Activated CD4-positive, alpha-beta T cell treated with anti-CD3 and anti-CD28 coated beads for 48 hours (primary cell): Measurements from ENCODE around the gene HOXB2.

Source experiments
- DNase-seq: peaks from one replicate; pipeline ENCODE4 v3.0.0-alpha.2; 2020

The HOXB2 gene

DNA sequence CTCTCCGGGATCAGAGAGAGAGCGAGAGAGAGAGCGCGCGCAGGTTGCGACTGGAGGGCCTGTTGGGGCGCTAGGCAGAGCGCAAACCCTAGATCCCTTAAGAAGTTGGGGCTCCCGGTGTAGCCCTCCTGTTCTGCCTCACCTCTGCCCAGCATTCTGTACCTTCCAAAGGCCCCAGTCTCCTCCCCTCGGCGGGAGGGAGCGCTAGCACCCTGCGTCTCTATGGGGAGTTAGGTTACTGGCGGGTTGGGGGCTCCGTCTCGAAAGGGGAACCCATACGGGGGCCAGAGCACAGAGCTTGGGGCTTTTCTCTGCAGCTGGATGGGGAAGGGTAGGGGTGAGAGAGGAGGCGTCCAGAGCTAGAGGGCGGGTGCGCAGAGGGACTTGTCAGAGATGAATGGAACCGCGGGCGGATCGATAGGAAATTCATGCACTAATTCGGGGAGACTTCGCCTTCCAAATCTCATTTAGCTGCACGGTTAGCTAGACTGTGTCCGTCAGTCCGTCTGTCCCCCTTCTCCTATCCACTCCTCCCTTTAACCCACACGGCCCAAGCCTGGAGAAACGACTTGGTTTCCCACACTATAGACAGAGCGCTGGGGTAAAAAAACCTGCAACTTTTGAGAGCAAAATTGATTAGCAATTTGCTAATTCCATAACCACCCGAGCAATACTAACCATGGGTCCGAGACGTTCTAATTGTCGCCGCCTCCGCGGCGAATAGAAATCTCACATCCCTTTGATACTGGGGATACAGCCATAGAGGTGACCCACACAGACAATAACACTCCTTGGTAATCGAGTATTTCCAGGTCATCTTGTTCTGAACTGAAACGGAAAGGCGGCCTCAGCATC lies 33.9 kb upstream of the HOXB2 start:
- peak; percentile 33 for DNase-seq

DNA sequence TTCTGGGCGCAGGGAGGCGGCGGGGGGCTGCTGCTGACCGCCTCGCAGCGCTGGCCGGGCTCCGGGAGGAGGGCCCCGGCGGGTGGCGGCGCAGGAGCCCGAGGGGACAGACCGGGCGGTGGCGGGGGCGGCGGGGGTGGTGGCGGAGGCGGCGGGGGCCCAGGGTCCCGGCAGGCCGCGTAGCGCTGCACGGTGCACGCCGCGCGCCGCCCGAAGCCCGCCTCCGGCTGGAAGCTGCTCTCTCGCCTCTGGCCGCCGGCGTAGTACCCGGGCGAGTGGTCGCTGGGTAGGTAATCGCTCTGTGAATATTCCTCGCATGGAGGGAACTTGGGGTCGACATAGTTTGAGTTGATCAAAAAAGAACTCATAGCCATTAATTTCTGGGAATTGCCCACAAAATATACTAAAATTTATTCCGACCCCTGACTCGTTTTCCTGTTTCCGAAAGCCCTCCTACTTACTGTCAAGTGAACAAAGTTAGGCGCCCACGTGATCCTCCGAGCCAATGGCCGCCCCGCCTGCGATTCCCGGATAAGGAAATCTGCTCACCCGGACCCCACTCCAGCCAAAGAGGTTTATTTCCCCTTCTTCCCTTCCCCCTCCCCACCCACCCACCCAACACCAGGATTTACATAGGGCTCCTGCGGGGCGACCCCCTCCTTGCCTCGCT lies 33.2 kb upstream of the HOXB2 start, which contains the start of gene HOXB4:
Gene HOXB4 (minus strand): TSS at position 405 of the 670 bp plus-strand sequence. CDS start 31 bp downstream, at position 374.
- peak; percentile 70 for DNase-seq

DNA sequence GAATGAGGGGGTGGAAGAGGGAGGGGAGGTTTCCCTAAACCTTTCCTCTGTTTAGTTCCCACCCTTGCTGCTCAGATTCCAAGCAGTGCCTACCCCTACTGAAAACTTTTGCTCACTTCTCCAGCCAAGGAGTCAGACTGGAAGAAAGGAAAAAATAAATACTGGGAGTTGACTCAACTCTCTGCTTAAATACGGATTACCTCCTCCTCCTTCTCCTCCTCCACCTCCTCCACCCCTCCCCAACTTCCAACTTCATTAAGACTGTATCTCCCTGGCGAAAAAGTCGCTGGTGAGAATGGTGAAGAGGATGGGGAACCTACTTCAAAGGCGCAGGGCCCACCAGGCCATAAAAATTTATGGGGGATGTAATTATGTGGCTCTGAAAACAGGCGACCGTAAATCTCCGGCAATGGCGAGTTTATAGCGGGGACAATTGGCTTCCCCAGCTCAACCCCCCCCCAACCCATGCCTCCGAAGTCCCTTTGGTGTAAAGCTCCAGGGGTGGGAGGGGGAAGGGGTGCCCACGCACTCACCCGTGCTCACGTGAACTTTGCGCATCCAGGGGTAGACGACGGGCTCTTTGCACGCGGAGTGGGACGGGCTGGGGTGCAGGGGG lies 32.5 kb upstream of the HOXB2 start:
- DNase-seq, result no peak

DNA sequence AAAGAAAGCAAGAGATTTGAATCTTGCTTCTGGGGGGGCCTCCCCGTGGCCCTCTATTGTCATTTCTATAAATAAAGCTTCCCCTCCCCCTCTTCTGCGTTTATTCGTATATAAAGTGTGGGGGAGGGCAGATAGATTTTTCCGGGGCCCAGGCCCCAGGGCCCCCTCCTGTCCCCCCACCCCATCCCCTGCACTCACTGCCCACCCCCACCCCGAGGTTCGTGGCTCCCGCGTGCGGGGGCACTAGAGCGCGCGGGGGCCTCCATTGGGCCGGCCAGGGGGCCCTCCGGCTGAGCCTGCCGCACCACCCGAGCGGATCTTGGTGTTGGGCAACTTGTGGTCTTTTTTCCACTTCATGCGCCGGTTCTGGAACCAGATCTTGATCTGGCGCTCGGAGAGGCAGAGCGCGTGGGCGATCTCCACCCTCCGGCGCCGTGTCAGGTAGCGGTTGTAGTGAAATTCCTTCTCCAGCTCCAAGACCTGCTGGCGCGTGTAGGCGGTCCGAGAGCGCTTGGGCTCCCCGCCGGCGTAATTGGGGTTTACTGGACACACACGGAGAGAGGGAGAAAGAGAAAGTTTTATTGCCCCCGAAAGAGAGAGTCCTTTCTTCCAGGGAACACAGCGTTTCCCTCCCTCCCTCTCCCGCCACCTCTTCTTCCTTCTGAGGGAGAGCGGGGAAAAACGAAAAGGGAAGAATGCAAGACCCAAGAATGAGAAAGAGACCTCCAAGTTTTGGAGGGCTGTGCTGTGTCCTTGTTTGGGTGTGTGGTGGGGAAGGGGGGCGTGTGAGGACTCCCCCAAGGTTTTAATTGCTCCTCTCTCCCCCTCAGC lies 31.8 kb upstream of the HOXB2 start:
- no peak for DNase-seq

DNA sequence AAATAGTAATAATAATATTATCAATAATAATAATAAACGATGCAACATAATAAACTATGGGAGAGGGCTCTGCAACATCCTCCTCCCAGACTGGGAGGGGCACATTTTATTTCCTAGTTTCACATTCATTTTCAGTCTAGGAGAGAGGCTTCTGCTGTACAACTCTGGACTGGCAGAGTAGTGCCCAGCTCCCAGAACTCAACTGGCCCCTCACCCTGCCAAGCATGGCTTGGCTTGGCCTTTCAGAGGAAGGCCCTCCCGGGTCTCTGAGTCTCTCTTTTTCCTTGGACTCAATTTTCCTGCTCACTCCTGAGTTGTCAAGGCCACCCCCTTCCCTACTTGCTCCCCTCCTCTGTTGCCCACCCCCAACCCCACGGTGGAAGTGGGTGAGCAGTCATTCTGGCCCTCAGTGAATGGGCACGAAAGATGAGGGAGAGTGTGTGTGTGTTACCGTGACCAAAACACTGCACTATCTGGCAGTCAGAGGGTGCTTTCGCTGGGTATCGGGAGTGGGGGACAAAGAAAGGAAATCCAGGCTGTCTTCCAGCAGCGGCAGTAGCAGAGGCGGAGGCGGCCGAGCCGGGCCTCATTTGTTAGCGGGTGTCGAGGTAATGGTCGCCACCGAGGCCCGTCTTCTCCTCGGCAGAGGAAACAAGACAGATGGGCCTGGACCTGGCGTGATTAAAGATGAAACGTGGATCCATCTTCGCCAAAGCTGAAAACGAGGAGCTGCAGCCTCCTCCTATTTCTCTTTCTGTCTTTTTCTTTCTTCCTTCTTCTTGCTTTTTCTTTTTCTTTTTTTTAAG lies 31.0 kb upstream of the HOXB2 start:
- no peak for DNase-seq

DNA sequence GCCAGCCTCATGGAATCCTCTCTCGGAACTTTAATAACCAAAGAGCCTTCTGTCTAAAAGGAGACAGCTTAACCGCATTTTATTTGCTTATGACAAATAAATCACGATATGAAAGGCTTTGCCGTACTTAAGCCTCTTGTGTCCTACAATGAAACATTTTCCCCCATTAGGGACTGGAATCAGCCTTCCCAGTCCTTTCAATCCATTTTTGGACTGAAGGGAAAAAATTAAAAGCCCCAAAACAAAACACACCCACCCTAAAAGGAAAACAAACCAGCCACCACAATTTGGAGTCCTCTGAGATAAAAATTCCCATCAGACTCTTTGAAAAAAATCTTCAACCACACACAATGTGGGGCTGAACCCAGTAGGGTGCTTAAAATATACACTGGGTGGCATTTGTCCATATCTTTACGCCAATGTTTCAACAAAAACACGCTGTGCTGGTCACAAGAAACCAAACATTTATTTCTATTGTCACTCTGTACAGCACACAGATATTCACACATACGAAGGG lies 30.2 kb upstream of the HOXB2 start:
- no peak for DNase-seq

DNA sequence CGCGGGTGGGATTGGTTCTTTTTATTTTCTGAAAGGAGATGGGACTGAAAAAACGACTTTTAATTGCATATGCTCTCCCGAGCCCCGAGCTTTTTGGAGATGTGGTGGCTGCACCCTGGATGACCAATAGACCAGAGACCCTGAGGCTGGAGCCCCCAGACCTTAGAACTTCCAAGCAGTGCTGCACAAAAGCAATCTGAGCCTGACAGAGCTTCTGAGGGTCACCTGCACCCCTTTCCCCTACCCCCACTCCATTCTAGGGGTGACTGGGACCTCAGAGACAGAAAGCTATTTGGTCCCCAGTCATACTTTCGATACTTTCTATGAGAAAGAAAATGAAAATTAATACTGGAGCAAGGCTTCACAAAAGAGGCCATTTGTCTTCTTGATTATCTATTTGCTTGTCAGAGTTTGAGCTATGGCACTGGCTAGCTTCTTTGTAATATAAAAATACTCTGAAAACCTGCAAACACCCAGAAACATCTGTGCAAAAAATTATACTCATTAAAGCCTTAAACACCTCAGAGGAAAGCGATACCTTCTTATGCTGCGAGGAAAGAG lies 29.7 kb upstream of the HOXB2 start:
- DNase-seq, result no peak

DNA sequence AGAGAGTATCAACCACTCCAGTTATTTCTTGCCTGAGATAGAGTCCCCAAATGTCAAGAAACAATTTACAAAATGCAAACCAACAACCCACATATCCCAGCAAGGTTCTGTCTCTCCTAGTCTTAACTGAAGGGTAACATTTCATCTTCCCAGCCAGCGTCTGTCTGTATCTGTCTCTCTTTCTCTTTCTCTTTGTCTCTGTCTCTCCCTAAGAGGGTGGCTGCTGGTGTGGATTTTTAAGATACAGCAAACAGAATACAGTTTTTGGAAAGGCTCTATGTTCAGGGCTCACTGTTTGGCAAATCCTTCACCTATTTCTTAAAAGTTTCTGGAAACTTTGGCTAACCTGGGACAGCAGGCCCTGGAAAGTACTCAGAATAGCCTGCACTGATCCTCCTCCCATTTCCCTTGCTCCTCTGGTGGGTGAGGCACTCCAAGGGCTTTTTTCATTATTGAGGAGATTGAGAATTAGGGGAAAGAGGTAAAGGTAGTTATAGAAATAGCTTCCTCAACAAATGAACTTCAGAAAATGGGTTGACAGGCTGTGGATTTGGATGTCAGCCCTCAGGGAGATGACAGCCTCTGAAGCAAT lies 27.0 kb upstream of the HOXB2 start:
- DNase-seq, result no peak

DNA sequence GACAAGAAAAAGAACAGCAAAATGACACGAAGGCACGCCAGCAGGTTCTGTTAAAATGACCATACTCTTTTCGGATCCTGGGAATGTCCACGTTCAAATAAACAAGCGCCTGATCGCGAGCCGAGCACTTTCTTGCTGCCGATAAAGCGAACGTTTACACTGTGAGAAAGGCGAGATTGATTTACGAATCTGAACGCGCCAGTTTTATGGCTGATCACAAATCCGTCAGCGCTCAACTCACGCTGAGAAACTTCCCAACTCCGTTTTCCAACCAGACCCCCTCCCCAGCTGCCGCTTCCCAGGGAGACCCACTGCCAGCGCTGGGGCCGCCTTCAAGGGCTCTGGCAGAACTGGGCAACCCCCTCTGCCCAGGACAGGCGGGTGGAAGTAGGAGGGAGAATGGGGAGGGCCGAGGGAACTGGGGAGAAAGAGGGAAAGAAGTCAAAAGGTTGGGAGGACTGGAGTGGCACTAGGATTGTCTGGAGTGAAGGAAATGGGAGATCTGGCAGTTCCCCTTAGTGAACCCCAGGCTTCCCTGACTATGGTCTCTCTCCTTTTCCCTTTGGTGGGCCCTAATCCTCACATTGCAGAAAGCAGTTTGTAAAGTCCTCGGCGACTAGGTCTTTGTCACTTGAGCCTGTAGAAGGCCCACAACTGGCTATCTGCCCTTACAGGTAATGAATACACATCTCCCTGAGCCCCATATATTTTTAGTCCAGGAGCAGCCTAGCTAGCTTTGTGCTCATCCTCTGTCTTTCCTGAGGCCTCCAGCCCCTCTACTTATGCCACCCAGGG lies 26.3 kb upstream of the HOXB2 start:
- DNase-seq, result no peak

DNA sequence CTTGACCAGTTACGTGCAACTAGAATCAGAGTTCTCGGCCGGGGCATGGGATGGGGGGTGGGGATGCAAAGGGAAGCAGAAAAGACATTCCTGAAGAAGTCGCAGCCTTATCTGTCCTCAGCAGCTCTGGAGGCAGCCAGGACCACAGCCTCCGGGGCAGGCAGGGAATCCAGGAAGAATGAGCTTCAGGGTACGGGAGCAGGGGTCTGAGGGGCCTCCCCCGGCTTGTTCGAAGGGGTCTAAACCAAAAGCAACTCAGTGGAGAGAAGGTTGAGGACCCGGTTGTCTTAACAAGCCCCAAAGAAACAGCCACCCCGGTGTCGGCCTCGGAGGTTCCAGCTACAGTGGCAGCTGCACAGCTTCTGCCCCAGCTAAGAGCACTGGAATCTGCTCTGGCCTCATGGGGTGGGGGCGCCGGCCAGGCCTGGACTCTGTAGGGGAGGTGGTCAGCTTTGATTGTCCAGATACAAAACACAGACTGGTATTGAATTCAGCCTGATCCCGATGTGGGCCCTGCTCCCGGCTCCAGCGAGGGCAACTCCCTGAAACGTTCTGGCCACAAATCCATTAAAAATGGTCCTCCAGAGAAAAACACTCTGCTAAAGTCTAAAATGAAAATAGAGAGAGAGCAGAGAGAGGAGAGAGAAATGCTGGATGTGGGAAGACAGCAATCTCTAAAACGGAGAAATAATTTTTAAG lies 25.6 kb upstream of the HOXB2 start:
- no peak for DNase-seq

DNA sequence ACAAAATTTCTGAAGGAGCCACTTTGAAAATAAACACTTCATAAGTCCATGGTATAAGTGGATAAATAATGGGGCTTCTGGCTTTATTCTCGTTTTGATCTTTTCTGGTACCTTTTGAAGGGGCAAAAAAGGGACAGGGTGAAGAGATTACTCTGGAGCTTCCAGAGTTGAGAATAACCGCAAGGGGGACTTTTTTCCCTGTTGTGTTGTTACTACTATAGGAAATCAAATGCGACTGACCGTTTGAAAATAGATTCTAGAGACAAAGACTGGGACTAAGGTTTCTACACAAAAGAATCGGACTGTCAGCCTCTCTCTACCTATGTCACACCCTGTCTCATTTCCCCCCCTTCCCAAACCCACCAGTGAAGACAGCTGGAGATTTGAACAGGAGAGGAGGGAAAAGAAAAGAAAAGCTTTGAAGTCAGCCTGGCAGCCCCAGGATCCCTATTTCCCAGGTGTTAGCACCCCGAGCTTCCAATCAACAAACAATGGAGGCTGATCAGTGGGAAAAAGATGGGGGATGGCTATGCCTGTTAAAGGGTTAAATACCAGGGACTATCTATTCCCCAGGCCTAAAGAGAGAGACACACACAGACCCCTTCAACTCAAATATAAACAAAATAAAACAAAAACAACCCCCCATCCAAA lies 24.9 kb upstream of the HOXB2 start:
- DNase-seq, result no peak

DNA sequence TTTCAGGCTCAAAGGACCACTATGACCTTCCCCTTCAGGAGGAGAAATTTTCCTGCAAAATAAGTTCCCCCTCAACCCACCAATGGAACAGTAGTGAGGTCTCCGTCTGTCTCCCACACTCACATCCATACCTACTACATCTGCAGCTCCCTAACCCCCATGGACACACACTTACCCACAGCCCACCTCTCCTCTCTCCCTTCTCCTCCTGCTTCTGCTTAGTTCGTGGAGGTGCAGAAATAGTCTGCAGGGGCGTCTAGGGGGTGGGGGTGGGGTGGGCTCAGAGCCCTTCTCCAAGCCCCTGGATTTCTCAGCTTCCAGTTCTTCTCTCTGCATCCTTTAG lies 24.3 kb upstream of the HOXB2 start:
- DNase-seq, result no peak

DNA sequence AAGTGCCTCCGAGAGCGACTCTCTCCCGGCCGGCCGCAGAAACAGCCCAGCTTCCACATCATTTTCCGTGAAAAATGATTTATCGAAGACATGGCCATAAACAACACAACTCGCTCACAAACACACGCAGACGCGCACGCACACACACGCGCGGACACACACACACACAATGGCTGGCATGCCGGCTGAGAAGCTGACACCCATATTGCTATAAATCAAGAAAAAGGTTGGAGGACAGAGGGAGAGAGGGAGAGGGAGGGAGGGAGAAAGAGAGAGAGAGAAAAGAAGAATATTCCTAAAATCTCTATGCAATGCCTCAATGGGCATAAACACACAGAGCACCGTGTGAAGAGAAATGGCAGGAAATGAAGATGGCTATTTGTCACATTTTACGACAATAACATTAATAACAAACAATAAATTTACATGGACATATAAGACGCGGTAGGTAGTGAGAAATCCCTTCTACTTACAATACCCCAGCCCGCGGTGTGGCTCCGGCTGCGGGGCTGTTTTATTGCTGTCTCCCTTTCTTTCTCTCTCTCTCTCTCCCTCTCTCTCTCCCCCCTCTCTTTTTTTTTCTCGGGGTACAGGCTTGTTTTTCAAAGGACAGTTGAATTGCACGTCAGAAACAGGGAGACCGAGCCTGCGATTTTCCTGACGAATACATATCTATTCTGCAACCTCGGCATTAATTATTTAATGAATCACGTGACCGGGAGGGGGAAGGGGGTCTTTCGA lies 23.8 kb upstream of the HOXB2 start:
- DNase-seq, result no peak

DNA sequence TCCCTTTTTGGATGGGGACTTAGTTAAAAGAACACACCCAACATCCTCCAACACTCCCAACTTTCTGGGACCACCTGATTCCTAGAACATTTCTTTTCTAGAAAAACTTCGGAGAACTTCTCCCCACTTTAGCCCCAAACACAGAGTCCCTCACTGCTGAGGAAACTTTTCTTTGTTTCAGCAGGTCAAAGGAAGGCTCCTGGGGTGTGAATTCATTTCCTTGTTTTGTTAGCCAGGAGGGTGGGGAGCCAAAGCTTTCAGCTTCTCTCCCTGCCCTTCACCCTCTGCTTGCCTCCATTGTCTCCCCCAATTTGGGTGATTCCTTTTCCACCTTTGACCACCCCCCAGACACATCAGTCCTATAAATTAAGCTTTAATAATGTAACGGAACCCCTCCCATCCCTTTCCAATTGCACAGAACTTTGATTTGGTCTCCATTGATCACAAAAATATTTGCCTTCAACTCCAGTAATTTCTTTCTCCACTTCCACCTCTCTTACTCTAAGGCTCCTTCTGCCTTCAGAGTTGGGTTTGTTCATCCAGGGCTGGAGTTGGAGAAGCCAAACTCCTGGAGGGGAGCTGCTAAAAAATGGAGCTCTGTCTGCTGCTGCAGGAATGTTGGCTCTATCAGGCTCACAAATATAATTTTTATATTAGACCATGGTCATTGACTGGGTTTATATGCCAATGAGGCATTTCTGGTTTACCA lies 22.9 kb upstream of the HOXB2 start:
- no peak for DNase-seq

DNA sequence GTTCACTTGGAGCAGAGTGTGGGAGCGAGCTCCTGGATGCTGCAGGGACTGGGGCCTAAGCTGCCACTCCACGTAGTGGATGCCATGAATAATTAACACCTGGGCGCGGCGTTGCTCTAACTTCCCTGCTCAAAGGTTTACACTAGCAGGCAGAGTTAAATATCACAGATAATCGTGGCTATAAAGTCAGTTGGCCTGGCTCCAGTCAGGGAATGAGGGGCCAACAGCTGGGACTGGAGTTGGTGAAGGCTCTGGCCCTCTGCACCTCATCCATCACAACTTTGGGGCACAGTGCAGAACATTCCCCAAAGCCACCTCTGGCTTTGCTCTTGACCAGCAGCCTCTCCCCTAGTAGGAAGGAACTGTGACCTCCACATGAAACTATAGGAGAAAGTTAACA lies 22.3 kb upstream of the HOXB2 start:
- DNase-seq, result no peak

DNA sequence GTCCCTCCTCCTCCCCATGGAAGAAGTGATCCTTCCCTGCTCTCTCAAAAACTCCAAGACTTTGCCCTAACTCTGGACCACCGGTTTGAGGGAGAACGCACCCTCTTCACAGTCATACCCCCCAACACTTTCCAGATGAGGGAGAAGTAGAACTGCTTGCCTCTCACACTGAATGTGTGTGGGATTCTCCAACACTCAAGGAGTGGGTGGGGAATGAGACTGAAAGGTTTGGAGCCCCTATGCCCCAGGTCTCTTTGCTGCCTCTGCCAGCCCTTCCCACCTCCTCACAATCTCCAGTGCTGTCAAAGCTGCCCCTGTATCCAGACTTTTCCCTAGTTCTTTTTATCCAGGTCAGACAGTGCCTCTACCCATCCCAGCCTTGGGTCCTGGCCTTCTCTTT lies 21.8 kb upstream of the HOXB2 start:
- no peak for DNase-seq

DNA sequence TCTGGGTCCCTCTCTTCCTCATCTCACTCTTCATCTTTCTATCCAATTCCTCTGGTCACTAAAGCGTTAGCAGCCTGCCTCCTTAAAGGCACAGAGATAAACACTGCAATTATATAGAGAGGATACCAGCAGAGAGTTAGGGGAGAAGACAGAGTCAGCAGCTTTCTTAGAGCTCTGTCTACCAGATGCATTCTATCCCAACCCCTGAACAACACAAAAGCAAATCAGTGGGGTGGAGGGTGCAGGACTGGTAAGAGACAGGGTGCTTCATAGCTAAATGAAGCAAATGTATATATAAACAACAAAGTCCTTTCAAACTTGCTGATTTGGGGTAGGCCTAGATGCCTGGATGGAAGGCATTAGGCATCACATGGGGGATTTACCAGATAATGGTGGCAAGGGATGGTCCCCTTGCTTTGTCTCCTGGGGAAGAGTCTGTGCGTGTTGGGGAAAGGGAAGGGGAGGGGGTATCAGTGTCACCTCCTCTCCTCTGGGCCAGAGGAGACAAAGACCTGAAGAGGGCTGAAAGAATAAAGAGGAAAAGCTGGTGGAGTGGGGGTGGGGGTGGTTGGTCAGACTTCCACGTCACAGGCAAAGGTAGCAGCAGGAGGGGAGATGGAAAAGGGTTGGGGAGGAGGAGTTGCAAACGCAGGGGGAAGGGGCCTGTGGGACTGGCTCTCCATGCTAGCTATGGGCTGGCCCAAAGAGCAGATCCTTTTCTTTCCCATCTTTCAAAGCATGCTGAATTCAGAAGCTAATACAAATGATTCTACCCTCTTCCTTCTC lies 21.2 kb upstream of the HOXB2 start:
- no peak for DNase-seq
